Uterus (tissue), 4 donors: ENCODE data around the gene TEX10. TPM values are rescaled to one million over a fixed set of nuclear protein-coding genes. Genes with fewer than 3 reads are reported as not detected.

Experiments used
- DNase-seq, 2 donors: peaks; one replicate each; pipeline ENCODE4 v3.0.0-alpha.2; 2019 to 2020
- H3K27ac ChIP-seq, 2 donors: fragments of 200-600 bp; sonication (generic); 1 replicate in 1 of 2; 2 replicates in 1 of 2; pipeline ENCODE4 v1.5.1; 2016 to 2018
- H3K27me3 ChIP-seq, 2 donors: fragments of 200-600 bp; sonication (generic); one replicate each; pipeline ENCODE4 v1.5.1; 2018 to 2019; ENCODE audit warnings: control low read depth in 1 of 2
- H3K36me3 ChIP-seq, 2 donors: fragments of 200-600 bp; sonication (generic); one replicate each; pipeline ENCODE4 v1.5.1; 2019; ENCODE audit warnings: control low read depth in 1 of 2
- H3K4me1 ChIP-seq, 2 donors: fragments of 200-600 bp; sonication (generic); one replicate each; pipeline ENCODE4 v1.5.1; 2018 to 2019; ENCODE audit warnings: control low read depth in 1 of 2
- H3K4me3 ChIP-seq, 2 donors: fragments of 200-600 bp; sonication (generic); 1 replicate in 1 of 2; 2 replicates in 1 of 2; pipeline ENCODE4 v1.5.1; 2018 to 2019; ENCODE audit warnings: mild to moderate bottlenecking in 1 of 2
- H3K9me3 ChIP-seq, 2 donors: fragments of 200-600 bp; sonication (generic); one replicate each; pipeline ENCODE4 v1.5.1; 2019; ENCODE audit warnings: control low read depth in 1 of 2
- CTCF ChIP-seq, 4 experiments: fragments of 200-600 bp in 2 of 4; fragments of 450-650 bp in 2 of 4; sonication (generic) in 2 of 4; IDR thresholded peaks; one replicate each; pipeline ENCODE4 v1.5.1; 2016 to 2019; ENCODE audit warnings: antibody characterized with exemption in 4 of 4, mild to moderate bottlenecking in 2 of 4, moderate library complexity in 1 of 4
- POLR2A ChIP-seq, 2 donors: fragments of 450-650 bp; IDR thresholded peaks; one replicate each; pipeline ENCODE4 v1.6.1; 2016; ENCODE audit warnings: antibody characterized with exemption in 2 of 2, mild to moderate bottlenecking in 1 of 2, moderate library complexity in 1 of 2
- intact Hi-C: fragments of 100-400 bp; cut with DNase I; formaldehyde crosslinking; loops from one replicate; pipeline ENCODE4 v1.15.1; 2023; ENCODE audit warnings: low total_unique reads
- total RNA-seq, 4 donors: library from RNA; depleted of rRNA in 3 of 4; stranded (reverse); fragments of >200 nt in 3 of 4; gene quantifications; one replicate each; pipeline versions ENCODE4 v1.1.0 to v1.2.4, GENCODE V29; 2014 to 2023
- donor health status: DM: yes; HTN: yes; CAD: no.

TEX10 gene
- total RNA-seq = 10 to 100 TPM; 17.9 to 48.0 (median 21.2) TPM

GRCh38 chr9:100352727-100353505, at the start of gene TEX10:
Gene TEX10, minus strand, starts transcription at chr9:100352942. Its CDS starts 3,579 bp downstream, at chr9:100349363.
- H3K9me3 ChIP-seq = no peaks in the 10 kb centered on the region
- no peaks in the 10 kb centered on the region for H3K27me3 ChIP-seq
- H3K36me3 ChIP-seq = no peaks in the 10 kb centered on the region
- peak within 1 kb of the TSS; percentile 76 to 86 for H3K27ac ChIP-seq
- peak within 1 kb of the TSS; percentile 81 to 82 for H3K4me3 ChIP-seq
- intact Hi-C loops = loop anchor here (10.0 kb wide), 1 partner anchor 72 kb away; the partner anchor contains the start of gene MSANTD3
- H3K4me1 ChIP-seq = peaks cover 0 to 4% of the 10 kb centered on the region in 2 donors
- DNase-seq = peak; percentile 84 to 88
- TF ChIP-seq POLR2A (IDR thresholded peaks at IDR 0.05) = peak; percentile 63 to 76
- TF ChIP-seq CTCF (IDR thresholded peaks at IDR 0.05) = no peak

- no peak for TF ChIP-seq CTCF (IDR thresholded peaks at IDR 0.05)
- TF ChIP-seq POLR2A (IDR thresholded peaks at IDR 0.05) = no peak
- H3K27ac ChIP-seq = no peak overlapping the region
- DNase-seq = no peak
- H3K4me1 ChIP-seq = no peaks in the 10 kb centered on the region
- intact Hi-C loops = no loop called here
- H3K4me3 ChIP-seq = no peak overlapping the region
- no peaks in the 10 kb centered on the region for H3K9me3 ChIP-seq
- no peaks in the 10 kb centered on the region for H3K36me3 ChIP-seq
- H3K27me3 ChIP-seq = no peaks in the 10 kb centered on the region
Observed at GRCh38 chr9:100401042-100401441, 48.3 kb upstream of the TEX10 start.

GRCh38 chr9:100397529-100398266, 45.0 kb upstream of the TEX10 start:
- H3K27me3 ChIP-seq = no peaks in the 10 kb centered on the region
- TF ChIP-seq CTCF (IDR thresholded peaks at IDR 0.05) = no peak
- TF ChIP-seq POLR2A (IDR thresholded peaks at IDR 0.05) = no peak
- no peak overlapping the region for H3K27ac ChIP-seq
- no peaks in the 10 kb centered on the region for H3K9me3 ChIP-seq
- H3K4me3 ChIP-seq = no peak overlapping the region
- no peak for DNase-seq
- intact Hi-C loops = no loop called here
- H3K36me3 ChIP-seq = no peaks in the 10 kb centered on the region
- no peaks in the 10 kb centered on the region for H3K4me1 ChIP-seq

GRCh38 chr9:100396769-100397168, 44.0 kb upstream of the TEX10 start:
- no peak for TF ChIP-seq POLR2A (IDR thresholded peaks at IDR 0.05)
- no peak for TF ChIP-seq CTCF (IDR thresholded peaks at IDR 0.05)

GRCh38 chr9:100394816-100395215, 42.1 kb upstream of the TEX10 start:
- no peaks in the 10 kb centered on the region for H3K4me1 ChIP-seq
- H3K27ac ChIP-seq = no peak overlapping the region
- no peaks in the 10 kb centered on the region for H3K9me3 ChIP-seq
- intact Hi-C loops = no loop called here
- H3K27me3 ChIP-seq = no peaks in the 10 kb centered on the region
- H3K4me3 ChIP-seq = no peak overlapping the region
- H3K36me3 ChIP-seq = no peaks in the 10 kb centered on the region
- TF ChIP-seq POLR2A (IDR thresholded peaks at IDR 0.05) = no peak
- TF ChIP-seq CTCF (IDR thresholded peaks at IDR 0.05) = no peak
- no peak for DNase-seq

More at GRCh38 chr9:100396769-100397168, 44.0 kb upstream of the TEX10 start:
- no peak overlapping the region for H3K27ac ChIP-seq
- H3K36me3 ChIP-seq = no peaks in the 10 kb centered on the region
- no peaks in the 10 kb centered on the region for H3K9me3 ChIP-seq
- no peak overlapping the region for H3K4me3 ChIP-seq
- no peak for DNase-seq
- H3K4me1 ChIP-seq = no peaks in the 10 kb centered on the region
- intact Hi-C loops = no loop called here
- no peaks in the 10 kb centered on the region for H3K27me3 ChIP-seq
